ENCODE data around the gene SLC12A2. TPM values are rescaled to one million over a fixed set of nuclear protein-coding genes. Genes with fewer than 3 reads are reported as not detected.

Gene SLC12A2
- polyA plus RNA-seq, 3 donors: 1.9 to 5.9 (median 3.5) TPM

DNA sequence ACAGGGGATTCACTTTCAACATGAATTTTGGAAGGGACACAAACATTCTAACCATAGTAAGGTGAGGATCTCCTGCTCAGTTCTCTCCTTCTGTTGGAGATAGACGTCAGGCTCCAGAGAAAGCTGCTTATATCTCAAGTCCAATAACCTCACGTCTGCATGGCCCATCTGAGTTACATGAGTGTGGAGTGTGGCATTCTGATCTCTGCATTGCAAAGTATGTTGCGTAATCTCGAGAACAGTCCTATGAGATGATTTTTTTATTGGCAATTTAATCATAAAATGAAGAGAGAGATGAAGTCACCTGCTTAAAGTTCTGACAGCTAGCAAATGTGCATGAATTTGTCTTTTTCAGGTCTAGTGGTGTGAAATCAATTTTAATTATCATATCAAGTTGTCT, 118.8 kb downstream of the SLC12A2 start:
- H3K27ac ChIP-seq (ENCODE audit: low read depth, low read length): no peak overlapping the region
- 63 to 73% (median 65%) methylated on average over 4 of the region's 4 CpGs for WGBS, 3 donors

DNA sequence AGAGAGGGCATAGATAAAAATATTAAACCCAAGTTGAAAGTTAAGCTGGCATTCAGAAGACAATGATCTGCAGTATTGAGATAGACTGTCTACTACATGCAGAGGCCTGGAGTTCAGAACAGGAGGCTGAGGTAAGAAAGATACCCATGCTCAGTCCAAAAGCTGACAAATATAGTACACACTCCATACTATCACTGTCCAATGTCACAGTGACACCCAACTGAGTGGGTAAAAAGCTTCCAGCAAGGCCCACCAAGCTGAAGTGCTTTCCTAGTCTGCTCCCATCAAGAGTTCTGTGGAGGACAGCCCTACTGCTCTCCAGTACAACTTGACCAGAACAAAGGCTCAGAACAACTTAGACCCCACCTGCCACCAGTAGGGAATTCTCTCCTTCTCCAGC, 124.9 kb downstream of the SLC12A2 start:
- no peak overlapping the region for H3K27ac ChIP-seq (ENCODE audit: low read depth, low read length)

DNA sequence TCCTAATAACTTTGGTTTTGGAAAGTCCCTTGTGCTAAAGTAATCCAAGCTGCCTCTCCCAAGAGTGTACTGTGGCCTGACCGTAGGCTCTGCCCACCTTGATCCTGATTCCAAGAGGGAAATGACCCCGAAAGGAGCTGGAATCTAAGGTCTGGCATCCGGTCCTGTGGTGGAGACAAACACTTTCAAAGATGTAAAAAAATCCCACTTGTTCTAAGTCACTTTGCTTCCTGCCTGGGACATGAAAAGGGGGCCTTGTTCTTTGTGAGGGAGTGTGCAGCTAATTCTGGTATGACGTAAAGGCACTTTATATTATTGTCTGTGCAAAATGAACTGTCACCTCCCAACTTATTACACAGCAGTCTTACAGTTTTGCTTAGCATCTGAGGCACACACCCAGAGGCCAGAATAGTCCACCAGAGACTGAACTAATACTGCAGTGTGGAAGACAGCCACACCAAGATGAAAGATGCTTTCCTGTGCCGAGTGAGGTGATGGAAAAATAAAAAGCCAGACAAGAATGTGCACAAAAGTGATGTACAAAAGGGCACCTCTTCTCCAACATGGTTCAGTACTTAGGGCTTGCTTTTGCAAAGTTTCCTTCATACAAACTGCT, 128.7 kb downstream of the SLC12A2 start:
- H3K27ac ChIP-seq (ENCODE audit: low read depth, low read length): no peak overlapping the region
- WGBS, 3 donors: 58 to 64% (median 59%) methylated on average over 5 of the region's 5 CpGs

DNA sequence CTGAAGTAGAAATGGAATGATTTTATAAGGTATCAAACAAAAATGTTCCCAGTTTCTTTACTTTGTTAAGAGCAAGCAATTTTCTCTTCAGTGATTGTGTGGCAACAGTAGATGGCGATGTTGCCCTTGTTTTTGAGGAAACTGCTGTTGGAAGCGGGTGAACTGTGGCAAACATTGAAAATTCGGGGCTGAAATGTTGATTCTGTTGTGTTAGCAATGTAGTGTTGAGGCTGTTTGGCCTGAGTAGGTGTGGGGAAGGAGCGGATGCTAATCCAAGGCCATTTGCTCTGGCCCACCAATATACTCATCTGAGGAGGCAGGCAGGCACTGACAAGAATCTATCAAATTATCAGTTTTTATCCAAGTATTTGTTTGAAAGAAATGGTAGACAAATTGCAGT, 129.8 kb downstream of the SLC12A2 start:
- WGBS, 3 donors: 4 to 12% (median 9%) methylated on average over 4 of the region's 4 CpGs
- no peak overlapping the region for H3K27ac ChIP-seq (ENCODE audit: low read depth, low read length)

DNA sequence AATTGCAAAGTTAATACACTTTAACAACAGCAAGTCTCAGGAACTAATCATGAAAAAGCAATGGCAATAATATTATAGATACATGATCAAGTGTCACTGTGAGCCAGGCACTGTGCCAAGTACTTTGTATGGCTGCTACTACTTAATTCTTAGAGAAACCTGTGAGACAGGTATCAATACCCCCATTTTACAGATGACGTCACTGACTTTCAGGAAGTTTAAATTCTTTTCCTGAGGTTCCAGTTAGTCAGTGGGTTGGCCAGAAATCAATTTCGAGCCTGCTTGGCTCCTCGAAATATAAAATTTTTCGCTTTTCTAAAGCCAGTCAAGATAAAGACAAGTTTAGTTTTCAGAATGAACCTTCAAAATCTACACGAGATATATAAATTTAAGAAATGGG, 130.3 kb downstream of the SLC12A2 start:
- no peak overlapping the region for H3K27ac ChIP-seq (ENCODE audit: low read depth, low read length)
- 71 to 79% (median 72%) methylated on average over 5 of the region's 5 CpGs for WGBS, 3 donors

DNA sequence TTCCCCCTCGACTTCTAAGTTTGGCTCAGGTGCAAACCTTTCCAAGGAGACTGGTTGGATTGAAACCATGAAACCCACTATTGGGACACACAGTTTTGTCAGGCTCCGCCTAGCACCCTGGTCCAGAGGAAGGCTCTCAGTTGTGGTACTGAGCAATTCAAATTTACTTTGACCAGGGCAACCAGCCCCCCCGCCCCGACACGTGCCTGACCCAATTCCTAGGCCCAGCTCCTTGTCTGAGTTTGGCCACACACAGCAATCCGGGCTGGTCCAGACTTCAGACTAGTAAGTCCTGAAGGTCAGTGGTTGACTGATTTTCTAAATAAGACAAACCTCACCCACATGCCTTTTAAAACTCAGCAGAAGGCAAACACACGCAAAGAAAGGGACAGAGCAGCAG, 132.7 kb downstream of the SLC12A2 start:
- 92 to 98% (median 96%) methylated on average over 7 of the region's 7 CpGs for WGBS, 3 donors
- H3K27ac ChIP-seq (ENCODE audit: low read depth, low read length): no peak overlapping the region

DNA sequence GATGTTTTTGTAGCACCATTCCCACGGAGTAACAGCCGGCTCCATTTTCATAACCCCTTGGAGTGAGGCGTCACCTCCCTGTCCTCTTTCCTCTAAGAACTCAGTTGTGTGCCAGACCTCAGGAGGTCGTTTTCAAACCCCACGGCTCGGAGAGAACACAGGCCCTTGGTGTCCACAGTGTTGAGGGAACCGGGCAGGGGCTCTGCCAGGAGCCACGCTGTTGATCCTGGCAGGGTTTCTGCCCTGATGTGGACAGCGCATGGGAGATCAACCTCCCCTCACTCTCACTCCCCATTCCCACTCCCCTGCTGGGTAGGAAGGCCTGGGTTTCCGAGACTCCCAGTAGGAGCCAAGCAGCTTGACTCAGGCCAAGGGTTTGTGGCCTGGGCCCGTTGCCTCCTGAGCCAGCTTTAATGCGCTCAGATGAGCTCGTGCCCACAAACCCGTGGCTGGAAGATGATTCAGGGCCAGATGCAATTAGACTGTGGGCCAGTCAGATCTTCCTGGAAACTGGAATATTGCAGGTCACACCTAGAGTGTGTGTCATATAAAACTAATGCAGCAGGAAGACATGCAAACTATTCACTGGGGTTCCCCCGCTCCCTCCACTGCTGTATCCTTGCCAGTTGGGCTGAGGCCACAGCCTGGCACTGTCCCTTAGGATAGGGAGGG, 133.4 kb downstream of the SLC12A2 start:
- 77 to 80% (median 79%) methylated on average over 15 of the region's 15 CpGs for WGBS, 3 donors
- H3K27ac ChIP-seq (ENCODE audit: low read depth, low read length): no peak overlapping the region

DNA sequence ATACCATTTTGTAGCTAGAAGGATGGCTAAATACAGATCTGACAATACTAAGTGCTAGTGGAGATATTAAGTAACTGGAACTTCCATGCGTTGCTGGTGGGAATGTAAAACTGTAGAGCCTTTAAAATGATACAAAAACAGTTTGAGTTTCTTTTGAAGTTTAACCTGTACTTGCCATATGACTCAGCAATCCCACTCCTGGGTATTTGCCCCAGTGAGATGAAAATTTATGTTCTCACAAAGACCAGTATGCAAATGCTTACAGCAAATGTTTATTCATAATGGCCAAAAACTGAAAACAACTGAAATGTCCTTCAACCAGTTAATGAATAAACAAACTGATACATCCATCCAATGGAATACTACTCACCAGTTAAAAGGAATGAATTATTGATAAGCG, 137.3 kb downstream of the SLC12A2 start:
- 87 to 96% (median 94%) methylated on average over 2 of the region's 2 CpGs for WGBS, 3 donors
- no peak overlapping the region for H3K27ac ChIP-seq (ENCODE audit: low read depth, low read length)

DNA sequence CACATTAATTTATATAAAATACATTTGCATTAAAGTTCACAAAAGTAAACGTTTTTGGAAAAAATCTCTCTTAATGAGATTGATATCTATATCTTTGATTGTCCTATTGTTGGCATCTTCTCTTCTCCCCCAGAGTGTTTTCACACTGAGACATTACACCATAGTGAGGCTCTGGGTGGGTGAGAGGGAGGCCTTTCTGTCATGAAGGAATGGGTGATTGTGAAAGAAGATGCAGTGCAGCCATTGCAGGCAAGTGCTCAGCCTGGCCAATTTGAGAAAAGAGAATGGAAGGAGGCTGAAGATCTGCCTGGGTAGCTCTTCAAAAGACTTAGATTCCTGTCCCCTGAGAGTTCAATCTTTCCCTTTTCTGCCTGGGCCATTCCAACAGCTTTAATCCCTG, 140.8 kb downstream of the SLC12A2 start:
- 54 to 83% (median 74%) methylated on average over 1 of the region's 1 CpG for WGBS, 3 donors
- H3K27ac ChIP-seq (ENCODE audit: low read depth, low read length): no peak overlapping the region

DNA sequence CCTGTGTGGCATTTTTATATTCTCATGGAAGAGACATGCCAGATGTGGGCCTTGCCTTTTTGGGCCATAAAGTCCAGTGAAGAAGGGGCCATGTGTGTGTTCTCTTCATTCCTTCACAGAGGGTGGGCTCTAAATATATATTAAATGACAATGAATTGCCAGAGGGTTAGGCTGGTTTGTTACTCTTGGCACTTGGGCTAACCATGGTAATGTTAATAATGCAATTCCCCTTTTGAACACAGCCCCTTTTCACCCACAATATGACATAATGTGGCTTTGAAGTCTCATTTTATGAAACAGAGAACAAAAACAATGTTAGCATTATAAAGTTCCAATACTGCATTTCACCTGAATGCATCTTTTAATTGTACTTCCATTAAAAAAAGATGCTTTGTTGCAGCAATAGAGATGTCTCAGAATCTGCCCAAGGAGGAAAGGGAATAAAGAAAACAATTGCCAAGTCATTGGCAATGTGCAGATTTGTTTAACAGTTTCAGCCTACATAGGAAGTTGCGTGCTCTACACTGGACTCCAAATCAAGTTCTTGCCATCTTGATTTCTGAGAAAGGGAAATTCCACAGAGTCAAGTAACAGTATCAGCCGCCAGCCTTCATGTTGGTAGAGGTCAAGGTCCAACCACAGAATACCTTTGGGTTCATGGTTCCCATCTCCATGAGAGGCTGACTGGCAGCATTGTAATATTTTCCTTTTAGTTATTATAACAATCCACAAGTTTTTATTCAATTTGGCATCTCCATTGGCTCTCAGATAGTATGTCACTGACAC, 141.9 kb downstream of the SLC12A2 start:
- 92 to 96% (median 95%) methylated on average over 2 of the region's 2 CpGs for WGBS, 3 donors
- no peak overlapping the region for H3K27ac ChIP-seq (ENCODE audit: low read depth, low read length)

DNA sequence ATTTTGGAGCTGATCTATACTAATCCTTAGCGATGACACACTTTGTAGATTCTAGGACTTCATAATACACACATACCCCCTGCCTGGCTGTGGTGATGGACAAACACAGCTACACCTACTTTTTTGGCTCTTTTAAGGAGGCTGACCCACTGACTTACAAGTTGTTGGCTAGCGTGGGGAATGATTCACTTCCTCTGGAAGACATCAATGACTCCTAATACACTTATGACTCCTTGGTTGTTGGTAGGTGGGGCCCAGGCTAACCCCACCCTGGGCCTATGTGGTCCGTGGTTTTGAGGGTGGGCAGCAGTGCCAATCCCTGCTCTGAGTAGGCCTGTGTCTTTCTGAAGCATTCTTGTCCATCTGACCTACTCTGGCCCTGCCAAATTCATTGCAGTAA, 144.4 kb downstream of the SLC12A2 start:
- no peak overlapping the region for H3K27ac ChIP-seq (ENCODE audit: low read depth, low read length)
- 45 to 76% (median 50%) methylated on average over 3 of the region's 3 CpGs for WGBS, 3 donors

DNA sequence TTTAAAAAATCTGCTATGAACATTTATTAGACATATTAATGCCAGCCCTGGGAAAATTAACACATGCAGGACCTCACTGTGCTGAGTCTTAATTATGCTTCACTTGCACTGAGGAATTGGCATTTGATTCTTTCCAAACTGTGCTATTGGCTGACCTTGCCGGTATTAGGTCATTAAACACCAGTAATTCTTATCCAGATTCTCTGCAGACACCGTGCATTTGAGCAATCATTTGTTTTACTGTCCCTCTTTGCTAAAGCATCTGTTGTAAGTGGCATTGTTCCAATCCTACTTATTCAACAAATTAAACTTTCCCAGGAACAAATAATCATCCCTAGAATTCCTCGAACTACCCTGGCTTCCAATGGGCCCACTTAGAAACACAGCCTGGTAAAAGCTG, 145.0 kb downstream of the SLC12A2 start:
- WGBS, 3 donors: 32 to 48% (median 41%) methylated on average over 3 of the region's 3 CpGs
- H3K27ac ChIP-seq (ENCODE audit: low read depth, low read length): no peak overlapping the region

DNA sequence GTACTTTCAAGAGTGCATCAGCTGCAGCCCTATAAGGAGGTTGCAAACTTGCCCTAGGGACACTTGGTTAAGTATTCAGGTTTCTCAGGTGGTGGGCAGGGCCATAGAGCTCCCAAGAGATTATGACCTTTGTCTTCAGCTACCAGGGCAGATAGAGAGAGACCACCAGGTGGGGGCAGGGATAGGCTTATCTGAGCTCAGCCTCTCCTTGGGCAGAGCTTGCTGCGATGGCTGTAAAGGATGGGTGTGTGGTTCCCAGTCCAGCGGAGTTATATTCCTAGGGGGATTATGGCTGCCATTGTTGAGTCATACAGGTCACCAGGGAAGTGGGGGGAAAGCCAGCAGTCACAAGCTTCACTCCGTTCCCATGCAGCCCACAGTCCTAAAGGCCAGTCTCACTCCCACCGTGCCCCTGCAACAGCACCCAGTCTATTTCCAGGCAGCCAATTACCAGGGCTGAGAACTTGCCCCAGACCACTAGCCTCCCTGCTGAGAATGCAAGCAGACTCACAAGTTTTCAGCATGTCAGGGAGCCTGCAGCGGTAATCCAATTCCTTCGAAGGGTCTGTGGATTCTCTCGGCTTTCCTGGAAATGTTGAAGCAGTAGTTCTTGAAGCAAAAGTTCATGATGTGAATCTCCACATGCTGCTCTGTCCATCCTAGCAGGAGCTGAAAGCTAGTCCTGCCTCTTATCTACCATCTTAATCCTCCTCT, 151.5 kb downstream of the SLC12A2 start:
- H3K27ac ChIP-seq (ENCODE audit: low read depth, low read length): no peak overlapping the region
- 88 to 92% (median 89%) methylated on average over 7 of the region's 7 CpGs for WGBS, 3 donors

DNA sequence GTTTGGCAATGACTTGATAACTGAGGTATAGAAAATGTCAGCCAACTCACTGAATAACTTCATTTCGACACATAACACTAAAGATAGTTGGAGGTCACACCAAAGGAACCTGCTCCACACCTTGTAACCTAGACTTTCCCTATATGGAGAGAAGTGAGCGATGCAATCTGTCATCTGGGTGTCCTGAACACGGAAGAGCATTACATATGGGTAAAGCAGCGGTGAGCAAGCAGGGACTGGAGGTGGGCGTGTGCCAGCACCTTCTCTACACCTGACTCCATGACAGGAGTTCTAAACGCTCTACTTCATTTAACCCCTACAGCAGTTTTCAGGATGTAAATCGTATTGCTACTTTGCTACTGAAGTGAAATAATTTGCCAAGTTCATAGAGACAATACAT, 152.8 kb downstream of the SLC12A2 start:
- H3K27ac ChIP-seq (ENCODE audit: low read depth, low read length): no peak overlapping the region
- WGBS, 3 donors: 78 to 90% (median 87%) methylated on average over 7 of the region's 7 CpGs

DNA sequence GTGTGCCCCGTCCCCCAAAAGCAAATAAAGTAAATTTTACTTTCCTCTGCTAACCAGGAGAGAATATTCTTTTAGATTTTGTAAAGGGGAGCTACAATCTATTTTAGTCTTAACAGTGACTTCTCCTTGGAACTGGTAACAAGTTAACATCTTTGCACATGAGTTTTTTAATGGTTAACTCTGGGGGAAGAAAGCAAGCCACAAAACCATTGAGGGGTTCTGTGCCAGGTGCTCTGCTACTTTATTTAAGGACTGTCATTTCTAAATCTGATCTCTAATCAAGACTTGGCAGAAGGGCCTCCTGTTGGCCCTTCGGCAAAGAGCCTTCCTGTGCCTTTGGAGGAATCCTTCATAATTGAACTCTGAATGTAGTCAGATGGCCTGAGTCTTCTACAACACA, 153.4 kb downstream of the SLC12A2 start:
- WGBS, 3 donors: 59 to 77% (median 73%) methylated on average over 2 of the region's 2 CpGs
- no peak overlapping the region for H3K27ac ChIP-seq (ENCODE audit: low read depth, low read length)

DNA sequence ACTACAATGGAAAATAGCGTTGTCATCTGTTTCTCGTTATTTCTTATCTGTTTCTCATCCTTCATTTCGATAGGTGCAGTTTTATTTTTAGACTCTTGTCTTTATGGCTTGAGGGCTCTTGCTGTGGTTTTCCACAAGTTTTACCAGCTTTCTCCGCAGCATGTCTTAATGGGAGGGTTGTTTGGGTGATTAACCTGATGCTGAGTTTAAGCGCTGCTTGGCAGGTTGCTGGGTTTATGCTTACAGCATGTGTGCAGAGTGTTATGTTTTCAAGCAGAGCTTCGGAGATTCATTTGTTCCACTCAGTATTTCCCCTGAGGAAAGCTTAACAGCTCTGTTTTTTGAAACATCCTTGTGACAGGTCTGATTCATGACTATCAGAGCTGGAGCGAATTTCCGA, 154.0 kb downstream of the SLC12A2 start:
- WGBS, 3 donors: 56 to 73% (median 58%) methylated on average over 8 of the region's 8 CpGs

More for the DNA sequence above, 154.0 kb downstream of the SLC12A2 start:
- H3K27ac ChIP-seq (ENCODE audit: low read depth, low read length): no peak overlapping the region

All from adipose tissue (tissue), 3 donors.